ENCODE data around the gene ANGPTL8.

The ANGPTL8 gene

GRCh38 chr19:11204943-11205349 lies 34.5 kb upstream of the ANGPTL8 start:
- no peak for DNase-seq (ENCODE audit: low read depth, low spot score)
- Histone ChIP-seq H3K4me1 (ENCODE audit: insufficient read depth, insufficient read length) (peaks cover 2% of the 10 kb centered on the region), H3K9ac (ENCODE audit: insufficient read length, low read depth) (no peak overlapping the region), H3K36me3 (ENCODE audit: insufficient read depth, insufficient read length, low read length) (peaks cover 37% of the 10 kb centered on the region), H3K9me3 (ENCODE audit: insufficient read depth, low read length) (no peaks in the 10 kb centered on the region), H3K27me3 (ENCODE audit: insufficient read depth, insufficient read length) (no peaks in the 10 kb centered on the region), H3K4me3 (ENCODE audit: insufficient read length, low read depth) (no peak overlapping the region)
- TF ChIP-seq SUZ12 (IDR thresholded peaks at IDR 0.05; ENCODE audit: extremely low read depth, insufficient read depth, insufficient read length), result no peak

- peaks cover 2% of the 10 kb centered on the region for H3K4me1 ChIP-seq (ENCODE audit: insufficient read depth, insufficient read length)
- H3K4me3 ChIP-seq (ENCODE audit: insufficient read length, low read depth), result no peak overlapping the region
- H3K36me3 ChIP-seq (ENCODE audit: insufficient read depth, insufficient read length, low read length), result peaks cover 40% of the 10 kb centered on the region
- no peaks in the 10 kb centered on the region for H3K27me3 ChIP-seq (ENCODE audit: insufficient read depth, insufficient read length)
- DNase-seq (ENCODE audit: low read depth, low spot score), result no peak
- no peaks in the 10 kb centered on the region for H3K9me3 ChIP-seq (ENCODE audit: insufficient read depth, low read length)
- H3K9ac ChIP-seq (ENCODE audit: insufficient read length, low read depth), result no peak overlapping the region
- no peak for TF ChIP-seq ZNF274 (IDR thresholded peaks at IDR 0.05; ENCODE audit: low read depth, low read length)
- TF ChIP-seq YY1 (IDR thresholded peaks at IDR 0.05; ENCODE audit: insufficient read depth, insufficient read length), result no peak
Measured at GRCh38 chr19:11205939-11206570, 33.4 kb upstream of the ANGPTL8 start.

- Histone ChIP-seq H3K4me3 (ENCODE audit: insufficient read length, low read depth) (no peak overlapping the region), H3K4me1 (ENCODE audit: insufficient read depth, insufficient read length) (no peaks in the 10 kb centered on the region), H3K9ac (ENCODE audit: insufficient read length, low read depth) (no peak overlapping the region), H3K36me3 (ENCODE audit: insufficient read depth, insufficient read length, low read length) (peaks cover 42% of the 10 kb centered on the region), H3K9me3 (ENCODE audit: insufficient read depth, low read length) (no peaks in the 10 kb centered on the region), H3K27me3 (ENCODE audit: insufficient read depth, insufficient read length) (no peaks in the 10 kb centered on the region)
- TF ChIP-seq YY1 (IDR thresholded peaks at IDR 0.05; ENCODE audit: insufficient read depth, insufficient read length), result no peak
- TF ChIP-seq ZNF274 (IDR thresholded peaks at IDR 0.05; ENCODE audit: low read depth, low read length), result no peak
- no peak for TF ChIP-seq SUZ12 (IDR thresholded peaks at IDR 0.05; ENCODE audit: extremely low read depth, insufficient read depth, insufficient read length)
- no peak for DNase-seq (ENCODE audit: low read depth, low spot score)
Measured at GRCh38 chr19:11208561-11209471, 30.6 kb upstream of the ANGPTL8 start.

- Histone ChIP-seq H3K4me3 (ENCODE audit: insufficient read length, low read depth) (no peak overlapping the region), H3K4me1 (ENCODE audit: insufficient read depth, insufficient read length) (no peaks in the 10 kb centered on the region), H3K36me3 (ENCODE audit: insufficient read depth, insufficient read length, low read length) (peaks cover 47% of the 10 kb centered on the region), H3K27me3 (ENCODE audit: insufficient read depth, insufficient read length) (no peaks in the 10 kb centered on the region), H3K9me3 (ENCODE audit: insufficient read depth, low read length) (no peaks in the 10 kb centered on the region), H3K9ac (ENCODE audit: insufficient read length, low read depth) (no peak overlapping the region)
- TF ChIP-seq SUZ12 (IDR thresholded peaks at IDR 0.05; ENCODE audit: extremely low read depth, insufficient read depth, insufficient read length) (no peak), YY1 (IDR thresholded peaks at IDR 0.05; ENCODE audit: insufficient read depth, insufficient read length) (no peak), ZNF274 (IDR thresholded peaks at IDR 0.05; ENCODE audit: low read depth, low read length) (no peak)
- DNase-seq (ENCODE audit: low read depth, low spot score), result no peak
Measured at GRCh38 chr19:11209839-11210655, 29.4 kb upstream of the ANGPTL8 start.

GRCh38 chr19:11210656-11210928 lies 28.8 kb upstream of the ANGPTL8 start:
- Histone ChIP-seq H3K4me3 (ENCODE audit: insufficient read length, low read depth) (no peak overlapping the region), H3K9ac (ENCODE audit: insufficient read length, low read depth) (no peak overlapping the region), H3K36me3 (ENCODE audit: insufficient read depth, insufficient read length, low read length) (peaks cover 53% of the 10 kb centered on the region), H3K27me3 (ENCODE audit: insufficient read depth, insufficient read length) (no peaks in the 10 kb centered on the region), H3K9me3 (ENCODE audit: insufficient read depth, low read length) (no peaks in the 10 kb centered on the region), H3K4me1 (ENCODE audit: insufficient read depth, insufficient read length) (no peaks in the 10 kb centered on the region)
- TF ChIP-seq SUZ12 (IDR thresholded peaks at IDR 0.05; ENCODE audit: extremely low read depth, insufficient read depth, insufficient read length), result no peak
- no peak for TF ChIP-seq ZNF274 (IDR thresholded peaks at IDR 0.05; ENCODE audit: low read depth, low read length)
- TF ChIP-seq YY1 (IDR thresholded peaks at IDR 0.05; ENCODE audit: insufficient read depth, insufficient read length), result no peak
- no peak for DNase-seq (ENCODE audit: low read depth, low spot score)

- no peak for DNase-seq (ENCODE audit: low read depth, low spot score)
- H3K36me3 ChIP-seq (ENCODE audit: insufficient read depth, insufficient read length, low read length), result peaks cover 56% of the 10 kb centered on the region
- no peak overlapping the region for H3K4me3 ChIP-seq (ENCODE audit: insufficient read length, low read depth)
- H3K9ac ChIP-seq (ENCODE audit: insufficient read length, low read depth), result no peak overlapping the region
- no peaks in the 10 kb centered on the region for H3K4me1 ChIP-seq (ENCODE audit: insufficient read depth, insufficient read length)
- H3K9me3 ChIP-seq (ENCODE audit: insufficient read depth, low read length), result peaks cover 8% of the 10 kb centered on the region; the same call in 1 of the 2 replicates
- no peak for TF ChIP-seq YY1 (IDR thresholded peaks at IDR 0.05; ENCODE audit: insufficient read depth, insufficient read length)
- TF ChIP-seq ZNF274 (IDR thresholded peaks at IDR 0.05; ENCODE audit: low read depth, low read length), result no peak
- TF ChIP-seq SUZ12 (IDR thresholded peaks at IDR 0.05; ENCODE audit: extremely low read depth, insufficient read depth, insufficient read length), result no peak
- H3K27me3 ChIP-seq (ENCODE audit: insufficient read depth, insufficient read length), result no peaks in the 10 kb centered on the region
Measured at GRCh38 chr19:11214387-11214786, 25.0 kb upstream of the ANGPTL8 start.

GRCh38 chr19:11221082-11221598 lies 18.3 kb upstream of the ANGPTL8 start:
- no peak for TF ChIP-seq ZNF274 (IDR thresholded peaks at IDR 0.05; ENCODE audit: low read depth, low read length)
- no peak for TF ChIP-seq YY1 (IDR thresholded peaks at IDR 0.05; ENCODE audit: insufficient read depth, insufficient read length)
- TF ChIP-seq SUZ12 (IDR thresholded peaks at IDR 0.05; ENCODE audit: extremely low read depth, insufficient read depth, insufficient read length), result no peak
- H3K36me3 ChIP-seq (ENCODE audit: insufficient read depth, insufficient read length, low read length), result peaks cover 28% of the 10 kb centered on the region
- DNase-seq (ENCODE audit: low read depth, low spot score), result no peak

More at GRCh38 chr19:11221082-11221598, 18.3 kb upstream of the ANGPTL8 start:
- Histone ChIP-seq H3K9ac (ENCODE audit: insufficient read length, low read depth) (no peak overlapping the region), H3K4me1 (ENCODE audit: insufficient read depth, insufficient read length) (no peaks in the 10 kb centered on the region), H3K4me3 (ENCODE audit: insufficient read length, low read depth) (no peak overlapping the region), H3K27me3 (ENCODE audit: insufficient read depth, insufficient read length) (no peaks in the 10 kb centered on the region), H3K9me3 (ENCODE audit: insufficient read depth, low read length) (peaks cover 19% of the 10 kb centered on the region; the same call in 1 of the 2 replicates)

All from NT2/D1 (cell line).